Neural cell (in vitro differentiated cells): ENCODE data around the gene CHCHD10. TPM values are rescaled to one million over a fixed set of nuclear protein-coding genes. Genes with fewer than 3 reads are reported as not detected.

Source experiments
- H2AFZ ChIP-seq: fragments of 200-600, 300-800 bp; sonication (generic), shearing (Covaris generic); 2 replicates; pipeline ENCODE4 v1.6.0; 2014; ENCODE audit warnings: low read depth, mild to moderate bottlenecking, antibody characterized with exemption, low read length, moderate library complexity
- H3F3A ChIP-seq: fragments of 200-600 bp; shearing (Covaris generic); 2 replicates; pipeline ENCODE4 v1.6.1; 2016; ENCODE audit warnings: mild to moderate bottlenecking, moderate library complexity, mixed read lengths, antibody characterized with exemption, low read length; ENCODE audit not compliant: insufficient read depth, poor library complexity, severe bottlenecking
- H3K27ac ChIP-seq: fragments of 200-600, 300-800 bp; sonication (generic), shearing (Covaris generic); 2 replicates; pipeline ENCODE4 v1.5.1; 2014; ENCODE audit warnings: mild to moderate bottlenecking, low read length, moderate library complexity
- H3K27me3 ChIP-seq: fragments of 300-800, 200-600 bp; sonication (generic), shearing (Covaris generic); 2 replicates; pipeline ENCODE4 v1.6.0; 2014; ENCODE audit warnings: mild to moderate bottlenecking, low read depth, low read length, moderate library complexity; ENCODE audit not compliant: insufficient read depth
- H3K36me3 ChIP-seq: fragments of 300-800, 200-600 bp; sonication (generic), shearing (Covaris generic); 2 replicates; pipeline ENCODE4 v1.5.1; 2014; ENCODE audit warnings: mild to moderate bottlenecking, antibody characterized with exemption, low read length, moderate library complexity; ENCODE audit not compliant: insufficient read depth
- H3K4me2 ChIP-seq: fragments of 300-800, 200-600 bp; sonication (generic), shearing (Covaris generic); 2 replicates; pipeline ENCODE4 v1.6.0; 2014; ENCODE audit warnings: mild to moderate bottlenecking, low read length
- H3K4me3 ChIP-seq: fragments of 300-800, 200-600 bp; sonication (generic), shearing (Covaris generic); 2 replicates; pipeline ENCODE4 v1.5.1; 2014; ENCODE audit warnings: mild to moderate bottlenecking, low read length, moderate library complexity
- H3K79me2 ChIP-seq: fragments of 200-600 bp; shearing (Covaris generic); replicated peaks from 2 replicates; pipeline ENCODE4 v1.6.0; 2014; ENCODE audit warnings: mild to moderate bottlenecking, low read length, moderate library complexity; ENCODE audit not compliant: insufficient read depth
- H3K9ac ChIP-seq: fragments of 300-800, 200-600 bp; sonication (generic), shearing (Covaris generic); 2 replicates; pipeline ENCODE4 v1.6.1; 2016; ENCODE audit warnings: mild to moderate bottlenecking, low read length, mixed read lengths
- H3K9me2 ChIP-seq: fragments of 200-600 bp; shearing (Covaris generic); 2 replicates; pipeline ENCODE4 v1.6.1; 2016; ENCODE audit warnings: mild to moderate bottlenecking, low read length, mixed read lengths; ENCODE audit not compliant: insufficient read depth
- H3K9me3 ChIP-seq: fragments of 200-600, 300-800 bp; sonication (generic), shearing (Covaris generic); 2 replicates; pipeline ENCODE4 v1.6.1; 2016; ENCODE audit warnings: mild to moderate bottlenecking, mixed run types, low read length, moderate library complexity, mixed read lengths
- H4K20me1 ChIP-seq: fragments of 200-600 bp; shearing (Covaris generic); 2 replicates; pipeline ENCODE4 v1.6.1; 2016; ENCODE audit warnings: mild to moderate bottlenecking, mixed run types; ENCODE audit not compliant: insufficient read depth
- EP300 ChIP-seq: fragments of 450-650 bp; conservative IDR thresholded peaks from 2 replicates; pipeline ENCODE4 v1.6.1; 2014; ENCODE audit warnings: antibody characterized with exemption, mild to moderate bottlenecking, moderate library complexity; ENCODE audit not compliant: poor library complexity, severe bottlenecking
- EZH2 ChIP-seq: fragments of 200-600, 300-800 bp; shearing (Covaris generic), sonication (generic); IDR thresholded peaks from 2 replicates; pipeline ENCODE4 v1.6.1; 2014; ENCODE audit warnings: antibody characterized with exemption, low read length, borderline replicate concordance, mild to moderate bottlenecking; ENCODE audit not compliant: insufficient read depth, poor library complexity, severe bottlenecking
- MXI1 ChIP-seq: fragments of 450-650 bp; conservative IDR thresholded peaks from 2 replicates; pipeline ENCODE4 v1.6.1; 2014; ENCODE audit warnings: antibody characterized with exemption, mild to moderate bottlenecking; ENCODE audit not compliant: poor library complexity, severe bottlenecking
- POLR2AphosphoS5 ChIP-seq: IDR thresholded peaks from 2 replicates; pipeline ENCODE4 v1.6.1; 2012
- RAD21 ChIP-seq: fragments of 450-650 bp; conservative IDR thresholded peaks from 2 replicates; pipeline ENCODE4 v1.6.1; 2014; ENCODE audit warnings: antibody characterized with exemption, mild to moderate bottlenecking, moderate library complexity
- REST ChIP-seq: IDR thresholded peaks from 2 replicates; pipeline ENCODE4 v1.6.1; 2012; ENCODE audit warnings: borderline replicate concordance
- SMC3 ChIP-seq: fragments of 450-650 bp; conservative IDR thresholded peaks from 2 replicates; pipeline ENCODE4 v1.6.1; 2014; ENCODE audit warnings: antibody characterized with exemption, mild to moderate bottlenecking, moderate library complexity; ENCODE audit not compliant: poor library complexity
- TAF1 ChIP-seq: IDR thresholded peaks from 2 replicates; pipeline ENCODE4 v1.6.1; 2012; ENCODE audit warnings: low read depth
- polyA plus RNA-seq: library from polyadenylated mRNA; depleted of rRNA; stranded (reverse); fragments of >200 nt; gene quantifications from 2 replicates; pipeline ENCODE4 v1.2.3, GENCODE V29; 2014
- TF ChIP-seq, protein P1 (sequence below): fragments of 450-650 bp; IDR thresholded peaks from 2 replicates; pipeline ENCODE4 v1.5.1; 2014; ENCODE audit warnings: antibody characterized with exemption, mild to moderate bottlenecking, moderate library complexity; ENCODE audit not compliant: poor library complexity, severe bottlenecking

CHCHD10 gene
- polyA plus RNA-seq, 1 donor from 2014 or later, result not detected

DNA sequence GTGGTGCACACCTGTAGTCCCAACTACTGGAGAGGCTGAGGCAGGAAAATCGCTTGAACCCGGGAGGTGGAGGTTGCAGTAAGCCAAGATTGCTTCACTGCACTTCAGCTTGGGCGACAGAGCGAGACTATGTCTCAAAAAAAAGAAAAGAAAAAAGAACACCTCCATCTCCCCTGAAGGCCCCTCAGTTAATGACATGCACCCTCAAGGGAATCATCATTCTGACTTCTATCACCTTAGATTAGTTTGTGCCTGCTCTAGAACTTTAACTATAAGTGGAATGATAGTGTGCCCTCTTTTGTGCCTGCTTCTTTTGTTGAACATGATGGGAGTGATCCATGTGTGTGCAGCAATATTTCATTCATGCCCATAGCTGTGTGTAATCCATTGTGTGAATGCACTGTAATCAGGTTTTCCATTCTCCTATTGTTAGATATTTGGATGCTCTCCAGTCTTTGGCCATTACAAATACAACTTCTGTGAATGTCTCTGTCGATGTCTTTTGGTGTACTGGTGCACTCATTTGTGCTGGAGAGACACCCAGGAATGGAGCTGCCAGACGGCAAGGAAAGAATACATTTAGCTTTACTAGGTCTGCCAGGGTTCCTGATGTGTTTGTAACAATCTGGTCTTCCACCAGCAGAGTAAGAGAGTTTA, 12.7 kb downstream of the CHCHD10 start:
- Histone ChIP-seq H3K79me2 (peaks cover 5% of the 10 kb centered on the region), H3K27ac (no peak overlapping the region)
- TF ChIP-seq RAD21, result no peak

GRCh38 chr22:23754220-23754919, 13.4 kb downstream of the CHCHD10 start, which contains the start of gene VPREB3:
TSS of gene VPREB3 (minus strand) at chr22:23754425. CDS start at chr22:23754363, 62 bp downstream.
- Histone ChIP-seq H3K4me3 (no peak within 1 kb of the TSS), H3K4me2 (no peak within 1 kb of the TSS), H3K9me2 (no peaks in the 10 kb centered on the region), H3K9ac (no peak within 1 kb of the TSS), H2AFZ (no peak within 1 kb of the TSS), H3F3A (no peaks in the 10 kb centered on the region), H3K79me2 (peaks cover 6% of the 10 kb centered on the region), H3K27ac (no peak within 1 kb of the TSS), H3K36me3 (no peaks in the 10 kb centered on the region), H3K9me3 (no peaks in the 10 kb centered on the region), H3K27me3 (no peaks in the 10 kb centered on the region), H4K20me1 (no peaks in the 10 kb centered on the region)
- no peak for TF ChIP-seq SMC3
- no peak for TF ChIP-seq MXI1
- TF ChIP-seq, protein P1, sequence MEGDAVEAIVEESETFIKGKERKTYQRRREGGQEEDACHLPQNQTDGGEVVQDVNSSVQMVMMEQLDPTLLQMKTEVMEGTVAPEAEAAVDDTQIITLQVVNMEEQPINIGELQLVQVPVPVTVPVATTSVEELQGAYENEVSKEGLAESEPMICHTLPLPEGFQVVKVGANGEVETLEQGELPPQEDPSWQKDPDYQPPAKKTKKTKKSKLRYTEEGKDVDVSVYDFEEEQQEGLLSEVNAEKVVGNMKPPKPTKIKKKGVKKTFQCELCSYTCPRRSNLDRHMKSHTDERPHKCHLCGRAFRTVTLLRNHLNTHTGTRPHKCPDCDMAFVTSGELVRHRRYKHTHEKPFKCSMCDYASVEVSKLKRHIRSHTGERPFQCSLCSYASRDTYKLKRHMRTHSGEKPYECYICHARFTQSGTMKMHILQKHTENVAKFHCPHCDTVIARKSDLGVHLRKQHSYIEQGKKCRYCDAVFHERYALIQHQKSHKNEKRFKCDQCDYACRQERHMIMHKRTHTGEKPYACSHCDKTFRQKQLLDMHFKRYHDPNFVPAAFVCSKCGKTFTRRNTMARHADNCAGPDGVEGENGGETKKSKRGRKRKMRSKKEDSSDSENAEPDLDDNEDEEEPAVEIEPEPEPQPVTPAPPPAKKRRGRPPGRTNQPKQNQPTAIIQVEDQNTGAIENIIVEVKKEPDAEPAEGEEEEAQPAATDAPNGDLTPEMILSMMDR, result no peak
- TF ChIP-seq POLR2AphosphoS5, result no peak
- no peak for TF ChIP-seq REST
- no peak for TF ChIP-seq EZH2
- no peak for TF ChIP-seq EP300
- no peak for TF ChIP-seq RAD21
- no peak for TF ChIP-seq TAF1

More for the DNA sequence above, 12.7 kb downstream of the CHCHD10 start:
- no peaks in the 10 kb centered on the region for H3K36me3 ChIP-seq
- H4K20me1 ChIP-seq, result no peaks in the 10 kb centered on the region
- no peaks in the 10 kb centered on the region for H3K27me3 ChIP-seq
- no peak overlapping the region for H2AFZ ChIP-seq
- H3K9me2 ChIP-seq, result no peaks in the 10 kb centered on the region
- no peaks in the 10 kb centered on the region for H3F3A ChIP-seq
- no peak overlapping the region for H3K4me2 ChIP-seq
- H3K4me3 ChIP-seq, result no peak overlapping the region
- H3K9ac ChIP-seq, result no peak overlapping the region
- H3K9me3 ChIP-seq, result no peaks in the 10 kb centered on the region
